Measurements from ENCODE around the gene INTS4. TPM values are rescaled to one million over a fixed set of nuclear protein-coding genes. Genes with fewer than 3 reads are reported as not detected.
"Not testable (repeated sequence)": the region's sequence is repeated elsewhere in the genome, so short reads cannot be mapped to it uniquely, and the experiment has no call there.

Gene INTS4
- total RNA-seq, 1 donor from 2014 or later = 35.9 TPM

DNA sequence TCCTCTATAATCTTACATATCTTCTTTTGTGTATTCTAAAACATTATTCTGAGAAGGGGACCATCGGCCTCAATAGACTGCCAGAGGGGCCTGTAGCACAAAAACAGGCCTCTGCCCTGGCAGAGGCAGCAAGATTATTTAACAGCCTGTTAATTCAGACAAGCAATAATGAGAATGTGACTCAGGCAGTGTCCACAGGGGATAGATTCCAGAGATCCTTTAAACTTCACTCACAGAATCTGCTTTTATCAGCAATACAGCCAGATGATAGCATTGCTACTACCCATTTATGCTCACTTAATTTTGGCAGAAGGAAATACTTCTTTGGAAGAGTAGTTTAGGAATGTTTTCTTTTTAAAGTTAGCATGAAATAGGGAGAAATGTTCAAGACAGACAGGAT lies 128.7 kb downstream of the INTS4 start:
- DNase-seq (no peak), ATAC-seq (no peak)
- H3K27ac ChIP-seq = no peak overlapping the region
- peaks cover 4% of the 10 kb centered on the region for H3K4me1 ChIP-seq
- H3K27me3 ChIP-seq = no peaks in the 10 kb centered on the region
- TF ChIP-seq, protein P1, sequence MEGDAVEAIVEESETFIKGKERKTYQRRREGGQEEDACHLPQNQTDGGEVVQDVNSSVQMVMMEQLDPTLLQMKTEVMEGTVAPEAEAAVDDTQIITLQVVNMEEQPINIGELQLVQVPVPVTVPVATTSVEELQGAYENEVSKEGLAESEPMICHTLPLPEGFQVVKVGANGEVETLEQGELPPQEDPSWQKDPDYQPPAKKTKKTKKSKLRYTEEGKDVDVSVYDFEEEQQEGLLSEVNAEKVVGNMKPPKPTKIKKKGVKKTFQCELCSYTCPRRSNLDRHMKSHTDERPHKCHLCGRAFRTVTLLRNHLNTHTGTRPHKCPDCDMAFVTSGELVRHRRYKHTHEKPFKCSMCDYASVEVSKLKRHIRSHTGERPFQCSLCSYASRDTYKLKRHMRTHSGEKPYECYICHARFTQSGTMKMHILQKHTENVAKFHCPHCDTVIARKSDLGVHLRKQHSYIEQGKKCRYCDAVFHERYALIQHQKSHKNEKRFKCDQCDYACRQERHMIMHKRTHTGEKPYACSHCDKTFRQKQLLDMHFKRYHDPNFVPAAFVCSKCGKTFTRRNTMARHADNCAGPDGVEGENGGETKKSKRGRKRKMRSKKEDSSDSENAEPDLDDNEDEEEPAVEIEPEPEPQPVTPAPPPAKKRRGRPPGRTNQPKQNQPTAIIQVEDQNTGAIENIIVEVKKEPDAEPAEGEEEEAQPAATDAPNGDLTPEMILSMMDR (IDR thresholded peaks at IDR 0.05) = no peak
- H3K4me3 ChIP-seq = no peak overlapping the region
- no peaks in the 10 kb centered on the region for H3K9me3 ChIP-seq
- peaks cover 8% of the 10 kb centered on the region for H3K36me3 ChIP-seq
- intact Hi-C loops (cut with DNase I) = no loop called here

GRCh38 chr11:77861444-77861843 lies 133.0 kb downstream of the INTS4 start:
- H3K36me3 ChIP-seq; H3K4me3 ChIP-seq; H3K4me1 ChIP-seq; ATAC-seq; H3K9me3 ChIP-seq; DNase-seq; intact Hi-C loops (cut with DNase I); H3K27ac ChIP-seq; H3K27me3 ChIP-seq: not testable (repeated sequence)

GRCh38 chr11:77857906-77858457 lies 136.5 kb downstream of the INTS4 start:
- DNase-seq; H3K4me3 ChIP-seq; intact Hi-C loops (cut with DNase I); H3K9me3 ChIP-seq; ATAC-seq; H3K27me3 ChIP-seq; H3K4me1 ChIP-seq; H3K27ac ChIP-seq: not testable (repeated sequence)
- peaks cover 19% of the 10 kb centered on the region for H3K36me3 ChIP-seq

DNA sequence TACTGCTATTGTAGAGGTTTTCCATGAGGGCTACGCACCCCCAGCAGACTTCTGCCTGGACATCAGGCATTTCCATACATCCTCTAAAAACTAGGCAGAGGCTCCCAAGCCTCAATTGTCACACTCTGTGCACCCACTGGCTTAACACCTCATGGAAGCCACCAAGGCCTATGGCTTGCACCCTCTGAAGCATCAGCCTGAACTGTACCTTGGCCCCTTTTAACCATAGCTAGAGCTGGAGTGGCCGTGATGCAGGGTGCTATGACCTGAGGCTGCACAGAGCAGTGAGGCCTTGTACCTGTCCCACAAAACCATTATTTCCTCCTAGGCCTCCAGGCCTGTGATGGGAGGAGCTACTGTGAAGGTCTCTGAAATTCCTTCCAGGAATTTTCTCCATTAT lies 139.6 kb downstream of the INTS4 start:
- no peaks in the 10 kb centered on the region for H3K27me3 ChIP-seq
- ATAC-seq = no peak
- H3K4me1 ChIP-seq = no peaks in the 10 kb centered on the region
- no peak for DNase-seq
- intact Hi-C loops (cut with DNase I) = no loop called here
- no peaks in the 10 kb centered on the region for H3K9me3 ChIP-seq
- H3K4me3 ChIP-seq = no peak overlapping the region
- H3K36me3 ChIP-seq = peaks cover 19% of the 10 kb centered on the region
- no peak overlapping the region for H3K27ac ChIP-seq
- TF ChIP-seq, protein P1 (IDR thresholded peaks at IDR 0.05) = no peak

DNA sequence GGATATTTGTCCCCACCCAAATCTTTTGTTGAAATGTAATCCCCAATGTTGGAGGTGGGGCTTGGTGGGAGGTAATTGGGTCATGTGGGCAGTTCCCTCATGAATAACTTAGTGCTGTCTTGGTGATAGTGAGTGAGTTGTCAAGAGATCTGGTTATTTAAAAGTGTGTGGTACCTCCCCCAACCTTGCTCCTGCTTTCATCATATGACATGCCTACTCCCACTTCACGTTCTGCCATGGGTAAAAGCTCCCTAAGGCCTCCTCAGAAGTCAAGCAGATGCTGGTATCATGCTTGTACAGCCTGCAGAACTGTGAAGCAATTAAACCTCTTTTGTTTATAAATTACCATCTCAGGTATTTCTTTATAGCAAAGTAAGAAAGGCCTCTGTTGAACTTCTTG lies 143.0 kb downstream of the INTS4 start:
- H3K27me3 ChIP-seq = no peaks in the 10 kb centered on the region
- H3K4me1 ChIP-seq = no peaks in the 10 kb centered on the region
- H3K36me3 ChIP-seq = peaks cover 17% of the 10 kb centered on the region
- DNase-seq (no peak), ATAC-seq (no peak)
- intact Hi-C loops (cut with DNase I) = no loop called here
- no peak overlapping the region for H3K27ac ChIP-seq
- no peak overlapping the region for H3K4me3 ChIP-seq
- TF ChIP-seq, protein P1 (IDR thresholded peaks at IDR 0.05) = no peak
- H3K9me3 ChIP-seq = no peaks in the 10 kb centered on the region

GRCh38 chr11:77843700-77844099 lies 150.8 kb downstream of the INTS4 start:
- H3K36me3 ChIP-seq = peaks cover 42% of the 10 kb centered on the region
- H3K9me3 ChIP-seq; H3K4me1 ChIP-seq; DNase-seq; H3K4me3 ChIP-seq; ATAC-seq; H3K27ac ChIP-seq; H3K27me3 ChIP-seq; intact Hi-C loops (cut with DNase I): not testable (repeated sequence)

DNA sequence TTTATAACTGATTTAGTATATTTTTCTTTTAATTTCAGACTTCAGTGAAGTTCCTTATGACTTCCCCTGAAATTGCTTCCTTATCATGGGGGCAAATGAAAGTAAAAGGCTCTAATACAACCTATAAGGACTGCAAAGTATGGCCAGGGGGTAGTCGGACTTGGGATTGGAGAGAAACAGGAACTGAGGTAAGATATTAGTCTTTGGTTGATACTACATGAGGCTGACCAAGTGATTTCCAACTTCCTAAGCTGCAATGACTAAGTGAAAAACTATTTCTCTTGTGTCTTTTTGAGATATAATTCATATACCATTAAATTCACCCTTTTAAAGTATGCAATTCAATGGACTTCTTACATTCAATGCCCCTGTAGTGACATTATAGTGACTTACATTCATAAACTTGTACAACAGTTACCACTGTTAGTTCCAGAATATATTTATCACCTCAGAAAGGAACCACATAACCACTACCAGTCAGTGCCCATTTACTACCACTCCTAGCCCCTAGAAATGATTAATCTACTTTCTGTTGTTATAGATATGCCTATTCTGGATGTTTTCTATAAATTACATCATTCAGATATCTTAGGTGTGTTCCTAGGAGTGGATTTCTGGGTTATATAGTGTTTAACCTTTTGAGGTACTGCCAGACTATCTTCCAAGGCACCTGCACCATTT lies 151.9 kb downstream of the INTS4 start:
- Histone ChIP-seq H3K4me3 (no peak overlapping the region), H3K27me3 (no peaks in the 10 kb centered on the region), H3K36me3 (peaks cover 37% of the 10 kb centered on the region), H3K27ac (no peak overlapping the region), H3K9me3 (no peaks in the 10 kb centered on the region), H3K4me1 (no peaks in the 10 kb centered on the region)
- DNase-seq (no peak), ATAC-seq (peak; percentile 38)
- intact Hi-C loops (cut with DNase I) = no loop called here
- TF ChIP-seq, protein P1 (IDR thresholded peaks at IDR 0.05) = no peak
